ENCODE results near the gene XRCC4.
"Not testable (repeated sequence)": the region's sequence is repeated elsewhere in the genome, so short reads cannot be mapped to it uniquely, and the experiment has no call there.

Gene XRCC4

GRCh38 chr5:83245037-83245436 is 167.7 kb downstream of the XRCC4 start:
- DNase-seq (ENCODE audit: low read depth), result no peak

DNA sequence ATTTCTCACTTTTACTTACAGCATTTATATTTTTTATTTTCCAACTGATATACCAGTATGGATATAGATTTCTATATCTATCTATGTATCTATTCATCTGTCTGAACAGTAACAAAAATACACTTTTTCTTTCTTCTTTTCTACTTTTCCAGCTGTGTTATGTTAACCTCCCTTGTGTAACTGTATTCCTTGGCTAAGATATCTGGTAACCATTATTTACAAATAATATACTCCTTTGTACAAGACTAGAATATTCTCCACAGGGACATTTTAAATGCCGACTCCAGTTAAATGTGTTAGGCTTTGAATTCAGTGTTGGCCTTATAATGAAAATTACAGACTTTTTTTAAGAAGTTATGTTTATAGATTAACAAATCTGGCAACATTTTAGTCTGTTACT is 168.7 kb downstream of the XRCC4 start:
- Histone ChIP-seq H3K4me1 (ENCODE audit: control insufficient read depth, insufficient read depth, low read length) (peaks cover 4% of the 10 kb centered on the region), H3K4me3 (ENCODE audit: low read length) (no peak overlapping the region), H3K9me3 (ENCODE audit: control insufficient read depth, low read length) (no peaks in the 10 kb centered on the region), H3K27me3 (replicated peaks; ENCODE audit: control insufficient read depth, insufficient read depth, low read length) (no peaks in the 10 kb centered on the region), H3K36me3 (ENCODE audit: control insufficient read depth, insufficient read depth, low read length, severe bottlenecking) (no peaks in the 10 kb centered on the region), H3K9ac (ENCODE audit: low read length) (no peak overlapping the region)
- DNase-seq (ENCODE audit: low read depth), result no peak

More at GRCh38 chr5:83245037-83245436, 167.7 kb downstream of the XRCC4 start:
- Histone ChIP-seq H3K9ac (ENCODE audit: low read length) (no peak overlapping the region), H3K36me3 (ENCODE audit: control insufficient read depth, insufficient read depth, low read length, severe bottlenecking) (no peaks in the 10 kb centered on the region), H3K4me3 (ENCODE audit: low read length) (no peak overlapping the region), H3K9me3 (ENCODE audit: control insufficient read depth, low read length) (no peaks in the 10 kb centered on the region), H3K4me1 (ENCODE audit: control insufficient read depth, insufficient read depth, low read length) (peaks cover 4% of the 10 kb centered on the region), H3K27me3 (replicated peaks; ENCODE audit: control insufficient read depth, insufficient read depth, low read length) (no peaks in the 10 kb centered on the region)

- peak; percentile 35 for DNase-seq (ENCODE audit: low read depth)
- Histone ChIP-seq H3K9ac (ENCODE audit: low read length) (peak overlapping the region; percentile 5), H3K4me3 (ENCODE audit: low read length) (peak overlapping the region; percentile 47), H3K36me3 (ENCODE audit: control insufficient read depth, insufficient read depth, low read length, severe bottlenecking) (no peaks in the 10 kb centered on the region), H3K4me1 (ENCODE audit: control insufficient read depth, insufficient read depth, low read length) (peaks cover 9% of the 10 kb centered on the region), H3K9me3 (ENCODE audit: control insufficient read depth, low read length) (no peaks in the 10 kb centered on the region), H3K27me3 (replicated peaks; ENCODE audit: control insufficient read depth, insufficient read depth, low read length) (no peaks in the 10 kb centered on the region)
Measured at GRCh38 chr5:83249156-83249555, 171.8 kb downstream of the XRCC4 start.

GRCh38 chr5:83251849-83252248 is 174.5 kb downstream of the XRCC4 start:
- Histone ChIP-seq H3K36me3 (ENCODE audit: control insufficient read depth, insufficient read depth, low read length, severe bottlenecking) (no peaks in the 10 kb centered on the region), H3K4me3 (ENCODE audit: low read length) (no peak overlapping the region), H3K9ac (ENCODE audit: low read length) (no peak overlapping the region), H3K9me3 (ENCODE audit: control insufficient read depth, low read length) (no peaks in the 10 kb centered on the region), H3K27me3 (replicated peaks; ENCODE audit: control insufficient read depth, insufficient read depth, low read length) (no peaks in the 10 kb centered on the region), H3K4me1 (ENCODE audit: control insufficient read depth, insufficient read depth, low read length) (peaks cover 34% of the 10 kb centered on the region)
- DNase-seq (ENCODE audit: low read depth), result no peak

GRCh38 chr5:83253720-83254119 is 176.4 kb downstream of the XRCC4 start:
- Histone ChIP-seq H3K27me3 (replicated peaks; ENCODE audit: control insufficient read depth, insufficient read depth, low read length) (no peaks in the 10 kb centered on the region), H3K9ac (ENCODE audit: low read length) (no peak overlapping the region), H3K9me3 (ENCODE audit: control insufficient read depth, low read length) (no peaks in the 10 kb centered on the region), H3K36me3 (ENCODE audit: control insufficient read depth, insufficient read depth, low read length, severe bottlenecking) (no peaks in the 10 kb centered on the region), H3K4me3 (ENCODE audit: low read length) (no peak overlapping the region), H3K4me1 (ENCODE audit: control insufficient read depth, insufficient read depth, low read length) (peaks cover 34% of the 10 kb centered on the region)
- peak; percentile 17 for DNase-seq (ENCODE audit: low read depth)

GRCh38 chr5:83255268-83255667 is 177.9 kb downstream of the XRCC4 start:
- Histone ChIP-seq H3K9ac (ENCODE audit: low read length) (no peak overlapping the region), H3K9me3 (ENCODE audit: control insufficient read depth, low read length) (no peaks in the 10 kb centered on the region), H3K4me1 (ENCODE audit: control insufficient read depth, insufficient read depth, low read length) (peaks cover 29% of the 10 kb centered on the region), H3K4me3 (ENCODE audit: low read length) (peak overlapping the region; percentile 40), H3K36me3 (ENCODE audit: control insufficient read depth, insufficient read depth, low read length, severe bottlenecking) (no peaks in the 10 kb centered on the region), H3K27me3 (replicated peaks; ENCODE audit: control insufficient read depth, insufficient read depth, low read length) (no peaks in the 10 kb centered on the region)
- peak; percentile 40 for DNase-seq (ENCODE audit: low read depth)

DNA sequence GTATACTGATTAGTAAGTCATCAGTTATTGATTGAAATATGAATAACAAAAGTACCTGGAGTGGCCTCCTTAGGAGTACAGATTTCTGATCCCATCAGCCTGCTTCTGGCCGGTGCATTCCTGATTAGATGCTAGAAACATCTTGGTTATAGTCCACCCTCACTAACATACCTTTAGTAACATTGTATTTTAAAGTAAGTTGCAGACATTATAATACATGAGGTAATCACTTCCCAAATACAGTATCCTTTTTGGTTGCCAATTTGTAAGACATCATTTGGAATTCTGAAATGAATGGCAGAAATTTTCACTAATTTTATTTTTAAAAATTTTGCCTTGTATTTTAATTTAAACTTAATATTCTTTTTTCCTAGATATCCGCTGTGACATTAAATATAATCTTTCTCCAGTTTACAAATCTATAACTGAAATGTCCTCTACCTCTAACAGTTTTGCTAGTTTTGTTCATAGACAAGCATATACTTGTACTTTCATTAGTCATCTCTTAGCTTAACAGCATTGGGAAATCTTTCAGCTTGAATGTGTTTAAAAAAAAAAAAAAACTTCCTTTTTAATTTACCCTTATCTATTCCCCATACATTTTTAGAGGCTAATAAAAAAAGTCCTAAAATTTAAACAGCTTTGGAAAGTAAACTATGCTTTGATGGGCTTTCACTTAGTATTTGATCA is 178.9 kb downstream of the XRCC4 start:
- Histone ChIP-seq H3K9me3 (ENCODE audit: control insufficient read depth, low read length) (no peaks in the 10 kb centered on the region), H3K36me3 (ENCODE audit: control insufficient read depth, insufficient read depth, low read length, severe bottlenecking) (no peaks in the 10 kb centered on the region), H3K9ac (ENCODE audit: low read length) (no peak overlapping the region), H3K4me3 (ENCODE audit: low read length) (no peak overlapping the region), H3K4me1 (ENCODE audit: control insufficient read depth, insufficient read depth, low read length) (peaks cover 29% of the 10 kb centered on the region), H3K27me3 (replicated peaks; ENCODE audit: control insufficient read depth, insufficient read depth, low read length) (no peaks in the 10 kb centered on the region)
- peak; percentile 55 for DNase-seq (ENCODE audit: low read depth)

DNA sequence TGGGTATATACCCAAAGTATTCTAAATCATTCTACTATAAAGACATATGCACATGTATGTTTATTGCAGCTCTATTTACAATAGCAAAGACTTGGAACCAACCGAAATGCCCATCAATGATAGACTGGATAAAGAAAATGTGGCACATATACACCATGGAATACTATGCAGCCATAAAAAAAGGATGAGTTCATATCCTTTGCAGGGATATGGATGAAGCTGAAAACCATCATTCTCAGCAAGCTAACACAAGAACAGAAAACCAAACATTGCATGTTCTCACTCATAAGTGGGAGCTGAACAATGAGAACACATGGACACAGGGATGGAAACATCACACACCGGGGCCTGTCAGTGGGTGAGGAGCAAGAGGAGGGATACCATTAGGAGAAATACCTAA is 180.3 kb downstream of the XRCC4 start:
- not testable (repeated sequence) for DNase-seq (ENCODE audit: low read depth); H3K36me3 ChIP-seq (ENCODE audit: control insufficient read depth, insufficient read depth, low read length, severe bottlenecking)
- peaks cover 29% of the 10 kb centered on the region for H3K4me1 ChIP-seq (ENCODE audit: control insufficient read depth, insufficient read depth, low read length)

DNA sequence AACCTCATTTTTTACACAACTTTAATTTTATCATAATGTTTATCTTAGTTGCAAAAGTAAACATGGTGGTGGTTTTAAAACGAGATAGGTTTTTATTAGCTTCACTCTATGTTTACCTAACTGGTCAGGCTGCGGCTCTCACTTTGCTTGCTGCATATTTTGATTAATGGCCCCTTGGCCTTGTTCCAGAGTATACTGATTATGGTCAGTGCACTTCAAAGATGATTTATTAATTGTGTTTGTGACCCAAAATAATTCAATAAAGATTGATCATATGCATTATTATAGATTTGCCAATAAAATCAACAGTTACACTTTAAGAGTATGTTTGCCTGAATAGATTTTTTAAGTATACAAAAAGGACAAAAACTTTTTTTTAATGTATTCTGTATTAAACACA is 188.0 kb downstream of the XRCC4 start:
- no peak for DNase-seq (ENCODE audit: low read depth)
- H3K9ac ChIP-seq (ENCODE audit: low read length), result no peak overlapping the region

More for the DNA sequence above, 180.3 kb downstream of the XRCC4 start:
- H3K27me3 ChIP-seq (replicated peaks; ENCODE audit: control insufficient read depth, insufficient read depth, low read length); H3K9ac ChIP-seq (ENCODE audit: low read length); H3K4me3 ChIP-seq (ENCODE audit: low read length); H3K9me3 ChIP-seq (ENCODE audit: control insufficient read depth, low read length): not testable (repeated sequence)

GRCh38 chr5:83270311-83270710 is 193.0 kb downstream of the XRCC4 start:
- H3K27me3 ChIP-seq (replicated peaks; ENCODE audit: control insufficient read depth, insufficient read depth, low read length), result no peaks in the 10 kb centered on the region
- H3K4me1 ChIP-seq (ENCODE audit: control insufficient read depth, insufficient read depth, low read length), result no peaks in the 10 kb centered on the region
- no peaks in the 10 kb centered on the region for H3K36me3 ChIP-seq (ENCODE audit: control insufficient read depth, insufficient read depth, low read length, severe bottlenecking)
- H3K4me3 ChIP-seq (ENCODE audit: low read length), result no peak overlapping the region
- H3K9me3 ChIP-seq (ENCODE audit: control insufficient read depth, low read length), result no peaks in the 10 kb centered on the region
- no peak overlapping the region for H3K9ac ChIP-seq (ENCODE audit: low read length)
- DNase-seq (ENCODE audit: low read depth), result no peak

More for the DNA sequence above, 188.0 kb downstream of the XRCC4 start:
- Histone ChIP-seq H3K4me1 (ENCODE audit: control insufficient read depth, insufficient read depth, low read length) (no peaks in the 10 kb centered on the region), H3K4me3 (ENCODE audit: low read length) (no peak overlapping the region), H3K36me3 (ENCODE audit: control insufficient read depth, insufficient read depth, low read length, severe bottlenecking) (no peaks in the 10 kb centered on the region), H3K27me3 (replicated peaks; ENCODE audit: control insufficient read depth, insufficient read depth, low read length) (no peaks in the 10 kb centered on the region), H3K9me3 (ENCODE audit: control insufficient read depth, low read length) (no peaks in the 10 kb centered on the region)

DNA sequence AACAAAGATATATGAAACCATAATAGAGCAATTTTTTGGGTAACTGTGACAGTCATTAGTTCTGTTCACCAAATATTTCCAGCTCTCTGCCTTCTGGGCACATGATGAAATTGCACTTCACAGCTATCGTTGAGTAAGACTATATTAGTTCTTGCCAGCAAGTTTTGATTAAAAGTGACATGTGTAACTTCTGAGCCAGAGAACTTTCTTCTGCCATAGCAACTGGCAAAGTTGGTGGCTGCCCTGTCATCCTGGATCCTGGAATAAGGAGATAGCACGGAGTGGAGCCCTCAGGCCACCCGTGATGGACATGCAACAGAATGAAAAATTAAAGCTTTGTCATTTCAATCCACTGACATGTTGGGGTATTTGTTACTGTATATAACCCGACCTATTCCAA is 199.8 kb downstream of the XRCC4 start:
- H3K9me3 ChIP-seq (ENCODE audit: control insufficient read depth, low read length), result no peaks in the 10 kb centered on the region
- H3K36me3 ChIP-seq (ENCODE audit: control insufficient read depth, insufficient read depth, low read length, severe bottlenecking), result no peaks in the 10 kb centered on the region
- H3K4me3 ChIP-seq (ENCODE audit: low read length), result no peak overlapping the region
- H3K9ac ChIP-seq (ENCODE audit: low read length), result no peak overlapping the region
- no peaks in the 10 kb centered on the region for H3K27me3 ChIP-seq (replicated peaks; ENCODE audit: control insufficient read depth, insufficient read depth, low read length)
- peak; percentile 53 for DNase-seq (ENCODE audit: low read depth)
- H3K4me1 ChIP-seq (ENCODE audit: control insufficient read depth, insufficient read depth, low read length), result peaks cover 20% of the 10 kb centered on the region

DNA sequence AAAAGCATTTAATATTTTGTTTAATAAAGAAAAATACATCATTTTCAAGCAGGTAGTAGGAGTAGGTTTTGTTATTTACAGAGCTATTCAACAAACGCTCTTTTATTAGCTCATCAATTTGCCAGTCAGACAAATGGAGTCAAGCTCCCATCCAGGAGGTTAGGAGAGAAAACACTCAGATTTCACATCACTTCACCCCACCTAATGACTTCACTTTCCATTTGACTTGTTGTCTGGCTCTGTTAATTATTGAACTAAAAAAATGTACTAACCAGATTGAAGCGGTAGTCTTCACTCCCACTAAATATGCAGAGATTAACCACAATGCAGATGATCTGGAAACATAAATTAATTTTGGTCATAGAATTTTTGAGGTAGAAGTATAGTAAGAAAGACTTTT is 200.6 kb downstream of the XRCC4 start:
- DNase-seq (ENCODE audit: low read depth), result no peak
- no peak overlapping the region for H3K9ac ChIP-seq (ENCODE audit: low read length)
- H3K9me3 ChIP-seq (ENCODE audit: control insufficient read depth, low read length), result no peaks in the 10 kb centered on the region
- no peaks in the 10 kb centered on the region for H3K27me3 ChIP-seq (replicated peaks; ENCODE audit: control insufficient read depth, insufficient read depth, low read length)
- no peak overlapping the region for H3K4me3 ChIP-seq (ENCODE audit: low read length)
- H3K36me3 ChIP-seq (ENCODE audit: control insufficient read depth, insufficient read depth, low read length, severe bottlenecking), result no peaks in the 10 kb centered on the region
- peaks cover 22% of the 10 kb centered on the region for H3K4me1 ChIP-seq (ENCODE audit: control insufficient read depth, insufficient read depth, low read length)
